H1 (cell line): ENCODE results near the gene ITPK1. TPM values are rescaled to one million over a fixed set of nuclear protein-coding genes. Genes with fewer than 3 reads are reported as not detected.

Source experiments
- CTCF ChIA-PET: fragments of 300-600 bp; sonication (Branson Sonifier 250); formaldehyde crosslinking; loops from one replicate; lab custom pipeline; 2021; ENCODE audit not compliant: partially characterized antibody; lab: Charles Lee
- POLR2A ChIA-PET: fragments of 300-600 bp; sonication (Branson Sonifier 250); formaldehyde crosslinking; loops from one replicate; lab custom pipeline; 2021; ENCODE audit warnings: inconsistent platforms; ENCODE audit not compliant: partially characterized antibody; lab: Charles Lee
- DNase-seq, 2 experiments: peaks; one replicate each; pipeline versions ENCODE4 v3.0.0 to v3.0.0-alpha.2; 2010 to 2022; ENCODE audit warnings: low spot score in 2 of 2, low read depth in 1 of 2, mixed read lengths in 1 of 2
- FAIRE-seq: peaks from 2 replicates; lab custom pipeline; 2011; peaks lifted over from hg19 to GRCh38; lab: Jason Lieb, UNC
- H2AFZ ChIP-seq: 2 replicates; pipeline ENCODE4 v1.8.1; 2012; ENCODE audit warnings: low read length, inconsistent platforms
- H2AK5ac ChIP-seq: 2 replicates; pipeline ENCODE4 v1.6.1; 2013; ENCODE audit warnings: low read depth, low read length
- H2BK120ac ChIP-seq: replicated peaks from 2 replicates; pipeline ENCODE3; 2013; ENCODE audit warnings: low read depth, low read length, inconsistent platforms
- H2BK12ac ChIP-seq: 2 replicates; pipeline ENCODE4 v1.6.1; 2013; ENCODE audit warnings: low read depth, low read length
- H2BK15ac ChIP-seq: 2 replicates; pipeline ENCODE4 v1.6.1; 2013; ENCODE audit warnings: low read length
- H2BK20ac ChIP-seq: 2 replicates; pipeline ENCODE4 v1.6.1; 2013; ENCODE audit warnings: low read length
- H2BK5ac ChIP-seq: 2 replicates; pipeline ENCODE4 v1.6.1; 2013; ENCODE audit warnings: low read depth, low read length
- H3K14ac ChIP-seq: 2 replicates; pipeline ENCODE4 v1.6.1; 2013; ENCODE audit warnings: inconsistent platforms; ENCODE audit not compliant: insufficient read length
- H3K18ac ChIP-seq: 2 replicates; pipeline ENCODE4 v1.6.1; 2013; ENCODE audit warnings: low read length; ENCODE audit errors: extremely low read depth
- H3K23ac ChIP-seq: 2 replicates; pipeline ENCODE4 v1.6.1; 2013; ENCODE audit warnings: inconsistent platforms; ENCODE audit not compliant: insufficient read length
- H3K23me2 ChIP-seq: 2 replicates; pipeline ENCODE4 v1.6.1; 2013; ENCODE audit warnings: low read depth, low read length
- H3K27ac ChIP-seq: 2 replicates; pipeline ENCODE4 v1.6.1; 2011; ENCODE audit warnings: low read depth, low read length, inconsistent platforms
- H3K27me3 ChIP-seq, 4 experiments: replicated peaks in 1 of 4; 1 replicate in 1 of 4; 2 replicates in 3 of 4; pipeline versions ENCODE4 v1.6.1 to v1.8.1; 2011 to 2013; ENCODE audit warnings: low read length in 3 of 4, mild to moderate bottlenecking in 3 of 4, inconsistent platforms in 2 of 4, mixed read lengths in 2 of 4, moderate library complexity in 1 of 4; ENCODE audit not compliant: control insufficient read depth in 3 of 4, insufficient read depth in 3 of 4; ENCODE audit errors: extremely low read depth in 1 of 4
- H3K36me3 ChIP-seq, 4 experiments: 2 replicates each; pipeline versions ENCODE4 v1.6.1 to v1.8.1; 2011 to 2013; ENCODE audit warnings: mild to moderate bottlenecking in 4 of 4, low read length in 3 of 4, moderate library complexity in 2 of 4, control low read depth in 1 of 4, inconsistent platforms in 1 of 4; ENCODE audit not compliant: insufficient read depth in 4 of 4, control insufficient read depth in 2 of 4
- H3K4ac ChIP-seq: replicated peaks from 2 replicates; pipeline ENCODE3; 2013; ENCODE audit warnings: low read length, low read depth, mixed read lengths, inconsistent platforms; ENCODE audit not compliant: insufficient read length
- H3K4me1 ChIP-seq, 4 experiments: replicated peaks in 1 of 4; 1 replicate in 1 of 4; 2 replicates in 3 of 4; pipeline versions ENCODE4 v1.6.1 to v1.8.1; 2011 to 2013; ENCODE audit warnings: low read length in 3 of 4, inconsistent platforms in 2 of 4, mixed read lengths in 1 of 4; ENCODE audit not compliant: insufficient read depth in 4 of 4, control insufficient read depth in 3 of 4
- H3K4me2 ChIP-seq, 2 experiments: 2 replicates each; pipeline versions ENCODE4 v1.6.1 to v1.8.1; 2011 to 2013; ENCODE audit warnings: low read depth in 2 of 2, low read length in 2 of 2, control low read depth in 1 of 2, inconsistent platforms in 1 of 2, mild to moderate bottlenecking in 1 of 2; ENCODE audit not compliant: insufficient read depth in 1 of 2
- H3K4me3 ChIP-seq, 4 experiments: fragments of 200-600, 300-600 bp in 1 of 4; sonication (generic), shearing (Covaris generic), sonication (Bioruptor Twin) in 1 of 4; 2 replicates each; pipeline versions ENCODE4 v1.5.1 to v1.8.1; 2011 to 2016; ENCODE audit warnings: low read length in 4 of 4, low read depth in 3 of 4, control low read depth in 2 of 4, inconsistent platforms in 2 of 4, mild to moderate bottlenecking in 2 of 4, mixed read lengths in 1 of 4, moderate library complexity in 1 of 4; ENCODE audit not compliant: insufficient read depth in 2 of 4; ENCODE audit errors: extremely low read depth in 1 of 4
- H3K56ac ChIP-seq: replicated peaks from 2 replicates; pipeline ENCODE3; 2013; ENCODE audit warnings: low read depth, mild to moderate bottlenecking, mixed read lengths, low read length, inconsistent platforms; ENCODE audit not compliant: insufficient read length
- H3K79me1 ChIP-seq: 2 replicates; pipeline ENCODE4 v1.6.1; 2013; ENCODE audit warnings: low read depth, low read length, control low read depth
- H3K79me2 ChIP-seq, 2 experiments: 2 replicates each; pipeline versions ENCODE4 v1.6.1 to v1.8.1; 2012 to 2013; ENCODE audit warnings: low read length in 2 of 2, mild to moderate bottlenecking in 2 of 2, inconsistent platforms in 1 of 2; ENCODE audit not compliant: insufficient read depth in 2 of 2, control insufficient read depth in 1 of 2
- H3K9ac ChIP-seq, 4 experiments: replicated peaks in 1 of 4; 1 replicate in 1 of 4; 2 replicates in 3 of 4; pipeline versions ENCODE4 v1.6.1 to v1.8.1; 2011 to 2013; ENCODE audit warnings: low read depth in 3 of 4, low read length in 3 of 4, control low read depth in 2 of 4, mild to moderate bottlenecking in 2 of 4, moderate library complexity in 2 of 4, inconsistent platforms in 1 of 4; ENCODE audit errors: extremely low read depth in 1 of 4
- H3K9me3 ChIP-seq, 2 experiments: 2 replicates each; pipeline versions ENCODE4 v1.6.1 to v1.8.1; 2012 to 2013; ENCODE audit warnings: mild to moderate bottlenecking in 2 of 2, moderate library complexity in 2 of 2, control low read depth in 1 of 2, inconsistent platforms in 1 of 2, low read depth in 1 of 2, low read length in 1 of 2, mixed read lengths in 1 of 2; ENCODE audit not compliant: insufficient read depth in 2 of 2
- H4K20me1 ChIP-seq, 2 experiments: replicated peaks in 1 of 2; 2 replicates each; pipeline versions ENCODE3 to v1.8.1; 2011 to 2013; ENCODE audit warnings: inconsistent platforms in 2 of 2, low read length in 2 of 2, mild to moderate bottlenecking in 1 of 2; ENCODE audit not compliant: insufficient read depth in 2 of 2, control insufficient read depth in 1 of 2
- H4K5ac ChIP-seq: 2 replicates; pipeline ENCODE4 v1.6.1; 2013; ENCODE audit warnings: low read length, low read depth, mixed read lengths, inconsistent platforms; ENCODE audit not compliant: insufficient read length
- H4K8ac ChIP-seq: 2 replicates; pipeline ENCODE4 v1.8.0; 2013; ENCODE audit warnings: mild to moderate bottlenecking, moderate library complexity, low read length, inconsistent platforms; ENCODE audit not compliant: insufficient read depth; ENCODE audit errors: extremely low read depth
- H4K91ac ChIP-seq: replicated peaks from 2 replicates; pipeline ENCODE3; 2013; ENCODE audit warnings: low read length, mixed read lengths, inconsistent platforms; ENCODE audit not compliant: insufficient read length
- CBX8 ChIP-seq: fragments of 300-800, 300-1000 bp; sonication (generic); IDR thresholded peaks from 2 replicates; pipeline ENCODE4 v1.7.1; 2016; ENCODE audit warnings: low read depth, low read length, borderline replicate concordance
- EP300 ChIP-seq, 2 experiments: IDR thresholded peaks; 1 replicate in 1 of 2; 2 replicates in 1 of 2; pipeline ENCODE4 v1.6.1; 2011 to 2012; ENCODE audit warnings: low read depth in 2 of 2, low read length in 2 of 2, mild to moderate bottlenecking in 2 of 2, borderline replicate concordance in 1 of 2, inconsistent platforms in 1 of 2, moderate library complexity in 1 of 2
- HDAC6 ChIP-seq: IDR thresholded peaks from one replicate; pipeline ENCODE4 v1.7.1; 2012; ENCODE audit warnings: low read depth, mild to moderate bottlenecking, inconsistent platforms, low read length, moderate library complexity
- RNF2 ChIP-seq: fragments of 200-900, 300-1000 bp; sonication (generic); IDR thresholded peaks from 2 replicates; pipeline ENCODE4 v1.7.1; 2016; ENCODE audit warnings: borderline replicate concordance, low read depth, mild to moderate bottlenecking, antibody characterized with exemption, low read length; ENCODE audit not compliant: poor library complexity, severe bottlenecking; ENCODE audit errors: missing control alignments
- WGBS, 2 experiments: shearing (Covaris generic) in 1 of 2; methylation state at CpG; one replicate each; pipeline versions ENCODE4 v1.1.6 to v1.1.7; 2013 to 2015; ENCODE audit warnings: low lambda C conversion rate in 2 of 2, mixed read lengths in 2 of 2, inconsistent platforms in 1 of 2, low coverage in 1 of 2, missing lambda C conversion rate in 1 of 2; ENCODE audit not compliant: insufficient replicate concordance in 2 of 2, insufficient coverage in 1 of 2, insufficient read length in 1 of 2; ENCODE audit errors: extremely low coverage in 1 of 2, missing lambda C conversion rate in 1 of 2; 5-methylcytosine and 5-hydroxymethylcytosine counted together
- polyA plus RNA-seq, 7 experiments: library from polyadenylated mRNA; depleted of rRNA in 3 of 7; stranded (reverse) in 5 of 7; unstranded in 2 of 7; fragments of >200 nt in 5 of 7; fragments of 200-250 nt in 2 of 7; gene quantifications; 1 replicate in 5 of 7; 2 replicates in 1 of 7; 4 replicates in 1 of 7; pipeline versions ENCODE4 v1.2.1 to v1.2.3, GENCODE V29; 2011 to 2013; ENCODE audit warnings: missing spikeins in 2 of 7, mixed read lengths in 2 of 7
- total RNA-seq: library from RNA; stranded (reverse); fragmentation: NEBNext Ultra II Directional; extraction: Animal tissue kit (Norgen Biotek cat#: 25700); gene quantifications from 2 replicates; pipeline ENCODE4 v1.2.1, GENCODE V29; 2021
- TF ChIP-seq, protein P1 (sequence below): IDR thresholded peaks from 2 replicates; pipeline ENCODE4 v1.6.1; 2012; ENCODE audit warnings: inconsistent platforms
- TF ChIP-seq, protein P2 (sequence below): IDR thresholded peaks from 2 replicates; pipeline ENCODE4 v1.6.1; 2011; ENCODE audit warnings: low read length, improper control_type of control experiment

ITPK1 gene
- total and polyA plus RNA-seq, 2 of the 8 experiments (the other 6 are each of a cell fraction or from before 2014, with no cell fraction given) = 108 to 143 TPM

DNA sequence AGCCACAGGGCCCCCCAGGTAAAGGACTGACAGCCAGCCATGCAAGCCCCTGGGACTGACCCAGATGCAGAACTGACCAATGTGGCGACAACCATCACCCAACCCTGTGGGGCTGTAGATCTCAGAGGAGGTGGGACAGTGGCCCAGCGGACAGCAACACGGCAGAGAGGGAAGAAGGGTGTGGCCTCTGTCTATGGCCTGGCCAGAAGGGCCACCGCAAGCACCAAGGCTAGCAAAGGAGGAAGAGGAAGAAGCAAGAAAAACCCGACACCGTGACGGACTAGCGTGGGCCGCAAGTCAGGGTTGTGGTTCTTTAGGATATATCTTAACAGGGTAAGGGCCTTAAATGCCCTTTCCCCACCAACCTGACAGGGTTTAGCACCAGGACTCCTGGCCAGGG lies 71.2 kb downstream of the ITPK1 start:
- Histone ChIP-seq H3K4me2 (no peak overlapping the region), H3K4ac (no peak overlapping the region), H3K4me1 (peaks cover 21 to 67% (median 50%) of the 10 kb centered on the region in 4 experiments), H3K36me3 (no peaks in the 10 kb centered on the region), H2BK120ac (no peak overlapping the region), H3K18ac (no peak overlapping the region), H2BK20ac (no peak overlapping the region), H2BK12ac (0 out of 2 replicates have a peak overlapping the region, but pooled peaks have one; percentile 82), H3K56ac (no peak overlapping the region), H3K4me3 (no peak overlapping the region), H2AFZ (no peak overlapping the region), H3K79me2 (peaks cover 0 to 93% of the 10 kb centered on the region in 2 experiments; a peak in 2 of 4 replicates), H3K79me1 (peaks cover 17% of the 10 kb centered on the region), H3K27ac (no peak overlapping the region), H4K20me1 (peaks cover 5 to 8% of the 10 kb centered on the region in 2 experiments), H4K91ac (no peak overlapping the region), H3K9me3 (no peaks in the 10 kb centered on the region), H3K27me3 (no peaks in the 10 kb centered on the region), H3K23ac (no peak overlapping the region), H2BK5ac (0 out of 2 replicates have a peak overlapping the region, but pooled peaks have one; percentile 40), H4K5ac (no peak overlapping the region), H2BK15ac (peak overlapping the region; percentile 96; the same call in 1 of the 2 replicates), H3K23me2 (no peaks in the 10 kb centered on the region), H3K9ac (peak overlapping the region in 1 of 4 experiments; percentile 20; a peak in 3 of 7 replicates), H4K8ac (no peak overlapping the region), H3K14ac (no peak overlapping the region), H2AK5ac (peak overlapping the region; percentile 65; the same call in 1 of the 2 replicates)
- POLR2A ChIA-PET = no interaction called here
- CTCF ChIA-PET = interaction anchor here (1.5 to 2.1 kb wide), 2 partner anchors 13 to 69 kb away, joined by 8 to 9 read pairs; no protein-coding TSS in a partner anchor
- FAIRE-seq (no peak), DNase-seq (no peak)
- WGBS, 2 experiments = 92% methylated on average over 7 of the region's 9 CpGs; no CpG with 5 or more reads in 1 of the 2 experiments
- TF ChIP-seq, protein P1, sequence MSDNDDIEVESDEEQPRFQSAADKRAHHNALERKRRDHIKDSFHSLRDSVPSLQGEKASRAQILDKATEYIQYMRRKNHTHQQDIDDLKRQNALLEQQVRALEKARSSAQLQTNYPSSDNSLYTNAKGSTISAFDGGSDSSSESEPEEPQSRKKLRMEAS = no peak
- TF ChIP-seq HDAC6 = no peak
- TF ChIP-seq RNF2 = no peak
- TF ChIP-seq, protein P2, sequence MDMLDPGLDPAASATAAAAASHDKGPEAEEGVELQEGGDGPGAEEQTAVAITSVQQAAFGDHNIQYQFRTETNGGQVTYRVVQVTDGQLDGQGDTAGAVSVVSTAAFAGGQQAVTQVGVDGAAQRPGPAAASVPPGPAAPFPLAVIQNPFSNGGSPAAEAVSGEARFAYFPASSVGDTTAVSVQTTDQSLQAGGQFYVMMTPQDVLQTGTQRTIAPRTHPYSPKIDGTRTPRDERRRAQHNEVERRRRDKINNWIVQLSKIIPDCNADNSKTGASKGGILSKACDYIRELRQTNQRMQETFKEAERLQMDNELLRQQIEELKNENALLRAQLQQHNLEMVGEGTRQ = no peak
- TF ChIP-seq CBX8 = no peak
- no peak for TF ChIP-seq EP300 (IDR thresholded peaks at IDR 0.05; ENCODE audit: borderline replicate concordance in 1 of 2, low read depth in 2 of 2, low read length in 2 of 2)
